DND-41 (cell line): Measurements from ENCODE around the gene MGP.

Experiments used
- ATAC-seq: fragments of 200-7000 bp; cut with Tn5 transposase; 3 replicates; pipeline ENCODE4 v1.9.1; 2021; ENCODE audit warnings: low read depth; ENCODE audit not compliant: insufficient read depth
- DNase-seq: peaks from one replicate; pipeline ENCODE4 v3.0.0-alpha.2; 2020
- H2AFZ ChIP-seq: 2 replicates; pipeline ENCODE4 v1.6.0; 2012; ENCODE audit warnings: low read depth, low read length
- H3K27ac ChIP-seq: 2 replicates; pipeline ENCODE4 v1.5.1; 2012; ENCODE audit warnings: low read length, inconsistent platforms
- H3K27me3 ChIP-seq: fragments of 200-600 bp; sonication (generic); 2 replicates; pipeline ENCODE4 v1.6.0; 2012; ENCODE audit warnings: low read length, mild to moderate bottlenecking, inconsistent platforms; ENCODE audit not compliant: insufficient read depth, poor library complexity
- H3K36me3 ChIP-seq: 2 replicates; pipeline ENCODE4 v1.5.1; 2012; ENCODE audit warnings: low read length, inconsistent platforms; ENCODE audit not compliant: insufficient read depth
- H3K4me1 ChIP-seq: 2 replicates; pipeline ENCODE4 v1.5.1; 2012; ENCODE audit warnings: mild to moderate bottlenecking, low read length; ENCODE audit not compliant: insufficient read depth
- H3K4me2 ChIP-seq: 2 replicates; pipeline ENCODE4 v1.6.0; 2012; ENCODE audit warnings: mild to moderate bottlenecking, moderate library complexity, low read length, inconsistent platforms; ENCODE audit not compliant: insufficient read depth
- H3K4me3 ChIP-seq, 2 experiments: fragments of 200-600 bp in 1 of 2; shearing (Covaris generic) in 1 of 2; 2 replicates each; pipeline ENCODE4 v1.5.1; 2012 to 2016; ENCODE audit warnings: inconsistent platforms in 2 of 2, low read length in 2 of 2, mild to moderate bottlenecking in 2 of 2, low read depth in 1 of 2, moderate library complexity in 1 of 2
- H3K79me2 ChIP-seq: 2 replicates; pipeline ENCODE4 v1.6.0; 2012; ENCODE audit warnings: low read length, inconsistent platforms; ENCODE audit not compliant: insufficient read depth
- H3K9ac ChIP-seq: 2 replicates; pipeline ENCODE4 v1.6.0; 2012; ENCODE audit warnings: low read depth, mild to moderate bottlenecking, inconsistent platforms, low read length, moderate library complexity
- H3K9me3 ChIP-seq: 2 replicates; pipeline ENCODE4 v1.5.1; 2012; ENCODE audit warnings: low read length, moderate library complexity, mild to moderate bottlenecking, inconsistent platforms; ENCODE audit not compliant: insufficient read depth, severe bottlenecking
- H4K20me1 ChIP-seq: 2 replicates; pipeline ENCODE4 v1.6.0; 2012; ENCODE audit warnings: low read length; ENCODE audit not compliant: insufficient read depth
- EZH2 ChIP-seq: IDR thresholded peaks from 3 replicates; pipeline ENCODE4 v1.6.1; 2012; ENCODE audit warnings: borderline replicate concordance, low read depth, mild to moderate bottlenecking, moderate library complexity, low read length, inconsistent platforms; ENCODE audit not compliant: severe bottlenecking
- TF ChIP-seq, protein P1 (sequence below): IDR thresholded peaks from 2 replicates; pipeline ENCODE4 v1.5.1; 2012; ENCODE audit warnings: borderline replicate concordance, low read length, moderate library complexity, mild to moderate bottlenecking; ENCODE audit not compliant: poor library complexity, severe bottlenecking; ENCODE audit errors: extremely low read depth

The MGP gene

DNA sequence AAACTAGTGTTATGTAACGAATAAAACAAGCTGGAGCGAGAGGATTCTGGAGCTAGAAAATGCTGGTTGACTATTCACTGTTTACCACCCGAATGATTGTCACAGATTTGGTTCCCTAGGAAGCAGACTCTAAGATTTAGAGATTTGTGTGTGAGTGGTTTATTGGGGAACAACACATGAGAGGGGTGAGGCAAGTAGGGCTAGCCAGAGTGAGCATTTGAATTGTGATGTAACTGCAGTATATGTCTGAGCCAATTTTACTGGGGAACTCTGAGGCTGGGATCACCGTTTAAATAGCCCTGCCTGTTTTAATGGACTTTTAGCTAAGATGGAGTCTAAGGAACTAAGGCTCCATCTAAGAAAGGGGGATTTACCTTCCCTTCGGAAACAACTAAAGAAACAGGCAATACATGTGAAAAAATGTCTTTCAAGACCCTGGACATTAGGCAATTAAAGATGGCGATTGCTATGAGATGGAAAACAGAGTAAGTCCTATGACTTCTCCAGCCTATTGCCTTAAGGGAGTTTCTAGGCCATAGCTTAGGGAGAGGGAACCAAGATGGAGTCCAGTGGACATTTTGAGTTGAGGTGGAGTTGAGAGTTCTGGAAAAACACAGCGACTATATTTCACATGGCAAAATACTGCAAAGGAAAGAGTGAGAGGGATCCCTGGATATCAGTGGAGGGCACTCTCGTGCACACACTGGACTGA, 6.3 kb downstream of the MGP start:
- no peaks in the 10 kb centered on the region for H3K36me3 ChIP-seq

DNA sequence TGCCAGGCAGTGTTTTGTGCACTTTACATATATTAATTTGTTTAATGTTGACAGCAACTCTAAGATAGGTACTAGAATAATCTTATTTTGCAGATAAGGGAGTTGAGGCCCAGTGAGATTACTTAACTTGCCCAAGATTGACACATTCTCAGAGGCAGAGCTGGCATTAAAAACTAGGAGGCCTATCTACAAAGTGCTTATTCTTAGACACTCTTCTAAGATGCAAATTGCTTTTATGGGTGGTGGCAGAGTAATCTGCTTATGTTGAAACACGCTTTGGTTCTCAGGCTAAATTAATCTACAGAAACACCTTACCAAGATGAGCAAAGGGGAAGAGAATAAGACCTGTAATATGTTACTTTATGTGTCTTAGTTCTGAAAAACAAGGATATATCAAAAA, 7.2 kb downstream of the MGP start:
- no peak overlapping the region for H3K27ac ChIP-seq
- H3K27me3 ChIP-seq = no peaks in the 10 kb centered on the region
- no peak overlapping the region for H3K9ac ChIP-seq
- no peaks in the 10 kb centered on the region for H3K9me3 ChIP-seq
- H3K4me2 ChIP-seq = no peak overlapping the region
- no peaks in the 10 kb centered on the region for H3K36me3 ChIP-seq
- peaks cover 29% of the 10 kb centered on the region for H3K4me1 ChIP-seq
- no peaks in the 10 kb centered on the region for H4K20me1 ChIP-seq
- H3K79me2 ChIP-seq = no peaks in the 10 kb centered on the region
- H3K4me3 ChIP-seq = no peak overlapping the region
- TF ChIP-seq, protein P1, sequence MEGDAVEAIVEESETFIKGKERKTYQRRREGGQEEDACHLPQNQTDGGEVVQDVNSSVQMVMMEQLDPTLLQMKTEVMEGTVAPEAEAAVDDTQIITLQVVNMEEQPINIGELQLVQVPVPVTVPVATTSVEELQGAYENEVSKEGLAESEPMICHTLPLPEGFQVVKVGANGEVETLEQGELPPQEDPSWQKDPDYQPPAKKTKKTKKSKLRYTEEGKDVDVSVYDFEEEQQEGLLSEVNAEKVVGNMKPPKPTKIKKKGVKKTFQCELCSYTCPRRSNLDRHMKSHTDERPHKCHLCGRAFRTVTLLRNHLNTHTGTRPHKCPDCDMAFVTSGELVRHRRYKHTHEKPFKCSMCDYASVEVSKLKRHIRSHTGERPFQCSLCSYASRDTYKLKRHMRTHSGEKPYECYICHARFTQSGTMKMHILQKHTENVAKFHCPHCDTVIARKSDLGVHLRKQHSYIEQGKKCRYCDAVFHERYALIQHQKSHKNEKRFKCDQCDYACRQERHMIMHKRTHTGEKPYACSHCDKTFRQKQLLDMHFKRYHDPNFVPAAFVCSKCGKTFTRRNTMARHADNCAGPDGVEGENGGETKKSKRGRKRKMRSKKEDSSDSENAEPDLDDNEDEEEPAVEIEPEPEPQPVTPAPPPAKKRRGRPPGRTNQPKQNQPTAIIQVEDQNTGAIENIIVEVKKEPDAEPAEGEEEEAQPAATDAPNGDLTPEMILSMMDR = no peak
- no peak for ATAC-seq
- no peak for DNase-seq
- no peak overlapping the region for H2AFZ ChIP-seq

More for the DNA sequence above, 6.3 kb downstream of the MGP start:
- Histone ChIP-seq H3K4me1 (peaks cover 38% of the 10 kb centered on the region), H4K20me1 (no peaks in the 10 kb centered on the region), H2AFZ (no peak overlapping the region), H3K4me2 (no peak overlapping the region), H3K27me3 (no peaks in the 10 kb centered on the region), H3K4me3 (no peak overlapping the region), H3K9me3 (no peaks in the 10 kb centered on the region), H3K9ac (no peak overlapping the region), H3K79me2 (no peaks in the 10 kb centered on the region), H3K27ac (no peak overlapping the region)
- TF ChIP-seq, protein P1 = no peak
- no peak for TF ChIP-seq EZH2
- DNase-seq = no peak
- ATAC-seq = no peak

DNA sequence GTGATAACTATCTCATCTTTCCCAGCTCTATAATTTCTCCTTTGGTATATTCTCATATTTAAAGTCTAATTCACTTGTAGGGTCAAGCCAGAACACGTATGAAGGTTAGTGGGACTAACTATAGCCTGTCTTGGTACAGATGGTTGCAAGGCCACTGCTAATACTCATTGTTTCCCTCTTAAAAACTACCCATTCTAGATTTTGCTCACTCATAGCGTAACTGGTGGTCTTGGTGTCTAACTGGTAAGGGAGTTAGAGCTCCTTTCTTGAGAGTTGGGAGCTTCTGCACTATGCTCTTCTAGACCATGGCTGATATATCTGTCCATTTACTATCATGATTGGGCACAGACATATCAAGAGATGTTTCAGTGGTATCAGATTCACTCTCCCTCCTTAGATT, 8.8 kb downstream of the MGP start:
- H2AFZ ChIP-seq = no peak overlapping the region
- no peak overlapping the region for H3K9ac ChIP-seq
- no peaks in the 10 kb centered on the region for H4K20me1 ChIP-seq
- H3K9me3 ChIP-seq = no peaks in the 10 kb centered on the region
- no peak overlapping the region for H3K27ac ChIP-seq
- ATAC-seq (no peak), DNase-seq (no peak)
- no peak overlapping the region for H3K4me3 ChIP-seq
- no peaks in the 10 kb centered on the region for H3K36me3 ChIP-seq
- no peak overlapping the region for H3K4me2 ChIP-seq
- TF ChIP-seq, protein P1 = no peak
- TF ChIP-seq EZH2 = no peak
- H3K27me3 ChIP-seq = no peaks in the 10 kb centered on the region
- H3K4me1 ChIP-seq = peaks cover 18% of the 10 kb centered on the region
- no peaks in the 10 kb centered on the region for H3K79me2 ChIP-seq

DNA sequence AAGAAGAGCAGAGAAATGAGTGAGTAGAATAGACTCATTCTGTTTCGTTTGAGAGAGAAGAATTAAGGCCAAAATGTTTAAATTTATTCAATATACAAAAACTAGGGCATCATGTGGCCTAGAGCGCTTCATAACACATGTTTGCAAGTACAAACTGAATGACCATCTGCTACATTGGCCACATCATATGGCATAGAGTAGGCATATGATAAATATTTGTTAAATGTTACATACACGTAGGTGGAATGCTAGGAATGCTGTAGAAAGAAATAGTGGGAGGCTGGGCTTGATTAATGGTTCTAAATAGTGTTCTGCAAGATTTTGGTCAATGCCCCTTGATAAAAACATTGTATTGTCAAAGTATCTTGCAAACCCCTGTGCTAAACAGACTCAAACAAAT, 10.8 kb downstream of the MGP start:
- Histone ChIP-seq H4K20me1 (no peaks in the 10 kb centered on the region), H3K27ac (no peak overlapping the region), H2AFZ (no peak overlapping the region), H3K36me3 (no peaks in the 10 kb centered on the region), H3K27me3 (no peaks in the 10 kb centered on the region), H3K4me3 (no peak overlapping the region), H3K4me2 (no peak overlapping the region), H3K9me3 (no peaks in the 10 kb centered on the region), H3K79me2 (no peaks in the 10 kb centered on the region), H3K9ac (no peak overlapping the region), H3K4me1 (no peaks in the 10 kb centered on the region)
- ATAC-seq (no peak), DNase-seq (no peak)
- no peak for TF ChIP-seq EZH2
